ENCODE measurements around the gene FXYD2. TPM values are rescaled to one million over a fixed set of nuclear protein-coding genes. Genes with fewer than 3 reads are reported as not detected.
A peak's percentile ranks its signal among the peaks of the same experiment; 100 is the strongest.

The FXYD2 gene
- 1 to 10 TPM in 2 of 4 donors, under 1 TPM in 2; 0.50 to 3.0 (median 1.2) TPM for total RNA-seq

- WGBS, 2 donors (ENCODE audit: low coverage in 1 of 2) = 37 to 52% methylated on average over 10 of the region's 22 CpGs
These were observed at the start of gene FXYD2 for GRCh38 chr11:117824571-117825537. Gene FXYD2 (minus strand): TSS chr11:117824744. CDS start chr11:117824678, 66 bp downstream.

GRCh38 chr11:117873828-117874125 is 49.2 kb upstream of the FXYD2 start:
- ATAC-seq = no peak
- Histone ChIP-seq H3K4me3 (no peak overlapping the region), H3K27me3 (peaks cover 10% of the 10 kb centered on the region), H3K4me1 (peaks cover 0 to 90% (median 28%) of the 10 kb centered on the region in 3 donors), H3K36me3 (no peaks in the 10 kb centered on the region), H3K9me3 (no peaks in the 10 kb centered on the region), H3K27ac (peak overlapping the region in 3 of 4 donors; percentile 80 to 87 (median 83))
- 34 to 92% methylated on average over 3 to 7 of the region's 8 CpGs for WGBS, 2 donors (ENCODE audit: low coverage in 1 of 2)
- TF ChIP-seq EP300 (IDR thresholded peaks at IDR 0.05) (no peak), POLR2AphosphoS5 (IDR thresholded peaks at IDR 0.05) (no peak), POLR2A (IDR thresholded peaks at IDR 0.05) (no peak)
- TF ChIP-seq, protein P1, sequence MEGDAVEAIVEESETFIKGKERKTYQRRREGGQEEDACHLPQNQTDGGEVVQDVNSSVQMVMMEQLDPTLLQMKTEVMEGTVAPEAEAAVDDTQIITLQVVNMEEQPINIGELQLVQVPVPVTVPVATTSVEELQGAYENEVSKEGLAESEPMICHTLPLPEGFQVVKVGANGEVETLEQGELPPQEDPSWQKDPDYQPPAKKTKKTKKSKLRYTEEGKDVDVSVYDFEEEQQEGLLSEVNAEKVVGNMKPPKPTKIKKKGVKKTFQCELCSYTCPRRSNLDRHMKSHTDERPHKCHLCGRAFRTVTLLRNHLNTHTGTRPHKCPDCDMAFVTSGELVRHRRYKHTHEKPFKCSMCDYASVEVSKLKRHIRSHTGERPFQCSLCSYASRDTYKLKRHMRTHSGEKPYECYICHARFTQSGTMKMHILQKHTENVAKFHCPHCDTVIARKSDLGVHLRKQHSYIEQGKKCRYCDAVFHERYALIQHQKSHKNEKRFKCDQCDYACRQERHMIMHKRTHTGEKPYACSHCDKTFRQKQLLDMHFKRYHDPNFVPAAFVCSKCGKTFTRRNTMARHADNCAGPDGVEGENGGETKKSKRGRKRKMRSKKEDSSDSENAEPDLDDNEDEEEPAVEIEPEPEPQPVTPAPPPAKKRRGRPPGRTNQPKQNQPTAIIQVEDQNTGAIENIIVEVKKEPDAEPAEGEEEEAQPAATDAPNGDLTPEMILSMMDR (IDR thresholded peaks at IDR 0.05) = no peak

More at GRCh38 chr11:117824571-117825537, at the start of gene FXYD2:
- no peaks in the 10 kb centered on the region for H3K36me3 ChIP-seq
- TF ChIP-seq, protein P1 (IDR thresholded peaks at IDR 0.05) = no peak
- TF ChIP-seq POLR2A (IDR thresholded peaks at IDR 0.05) (no peak), EP300 (IDR thresholded peaks at IDR 0.05) (no peak), POLR2AphosphoS5 (IDR thresholded peaks at IDR 0.05) (peak; percentile 47)
- peak; percentile 67 for ATAC-seq
- peak within 1 kb of the TSS in 3 of 4 donors; percentile 78 to 80 (median 78) for H3K27ac ChIP-seq
- peaks cover 0 to 62% (median 19%) of the 10 kb centered on the region in 3 donors for H3K4me1 ChIP-seq
- H3K4me3 ChIP-seq = no peak within 1 kb of the TSS
- H3K9me3 ChIP-seq = no peaks in the 10 kb centered on the region
- H3K27me3 ChIP-seq = peaks cover 40% of the 10 kb centered on the region

- H3K36me3 ChIP-seq = no peaks in the 10 kb centered on the region
- whole genome bisulfite sequencing, 2 donors (ENCODE audit: low coverage in 1 of 2) = 80 to 87% methylated on average over 1 to 11 of the region's 15 CpGs
- H3K27ac ChIP-seq = peak overlapping the region in 3 of 4 donors; percentile 59 to 87 (median 83)
These were observed 48.7 kb upstream of the FXYD2 start for GRCh38 chr11:117872975-117873827.

GRCh38 chr11:117872420-117872961 is 47.9 kb upstream of the FXYD2 start:
- peaks cover 0 to 84% (median 26%) of the 10 kb centered on the region in 3 donors for H3K4me1 ChIP-seq

More at GRCh38 chr11:117872975-117873827, 48.7 kb upstream of the FXYD2 start:
- ATAC-seq = no peak
- no peak for TF ChIP-seq POLR2AphosphoS5 (IDR thresholded peaks at IDR 0.05)
- no peak for TF ChIP-seq POLR2A (IDR thresholded peaks at IDR 0.05)
- TF ChIP-seq, protein P1 (IDR thresholded peaks at IDR 0.05) = no peak
- Histone ChIP-seq H3K4me3 (peak overlapping the region in 1 of 2 donors; percentile 6), H3K4me1 (peaks cover 0 to 91% (median 28%) of the 10 kb centered on the region in 3 donors), H3K9me3 (no peaks in the 10 kb centered on the region), H3K27me3 (peaks cover 10% of the 10 kb centered on the region)

More at GRCh38 chr11:117872420-117872961, 47.9 kb upstream of the FXYD2 start:
- WGBS, 2 donors (ENCODE audit: low coverage in 1 of 2) = 24 to 50% methylated on average over 1 to 3 of the region's 12 CpGs
- peak; percentile 23 for ATAC-seq
- no peaks in the 10 kb centered on the region for H3K36me3 ChIP-seq
- H3K27me3 ChIP-seq = peaks cover 10% of the 10 kb centered on the region
- peak overlapping the region in 3 of 4 donors; percentile 59 to 87 (median 83) for H3K27ac ChIP-seq
- H3K9me3 ChIP-seq = no peaks in the 10 kb centered on the region
- H3K4me3 ChIP-seq = peak overlapping the region in 1 of 2 donors; percentile 6
- TF ChIP-seq EP300 (IDR thresholded peaks at IDR 0.05) (no peak), POLR2AphosphoS5 (IDR thresholded peaks at IDR 0.05) (peak; percentile 20)
